Heart left ventricle (tissue), 16 donors: ENCODE results near the gene KLHL29. TPM values are rescaled to one million over a fixed set of nuclear protein-coding genes. Genes with fewer than 3 reads are reported as not detected.

Source experiments
- ATAC-seq, 4 donors: fragments of 200-7000 bp; cut with Tn5 transposase; one replicate each; pipeline ENCODE4 v1.9.1; 2020 to 2022; ENCODE audit warnings: moderate library complexity in 4 of 4, mild to moderate bottlenecking in 3 of 4, moderate number of reproducible peaks in 1 of 4
- DNase-seq, 5 donors: peaks; one replicate each; pipeline ENCODE4 v3.0.0-alpha.2; 2020
- H3K27ac ChIP-seq, 12 donors: fragments of 200-600 bp; sonication (generic) in 4 of 12; one replicate each; pipeline versions ENCODE4 v1.5.0 to v1.8.0; 2016 to 2022; ENCODE audit warnings: mild to moderate bottlenecking in 2 of 12
- H3K27me3 ChIP-seq, 9 donors: fragments of 200-600 bp; sonication (generic) in 2 of 9; one replicate each; pipeline versions ENCODE4 v1.5.1 to v1.8.0; 2016 to 2022; ENCODE audit warnings: mild to moderate bottlenecking in 3 of 9
- H3K36me3 ChIP-seq, 9 donors: fragments of 200-600 bp; sonication (generic) in 2 of 9; one replicate each; pipeline versions ENCODE4 v1.5.0 to v1.8.0; 2018 to 2022; ENCODE audit warnings: mild to moderate bottlenecking in 2 of 9
- H3K4me1 ChIP-seq, 12 donors: fragments of 200-600 bp; sonication (generic) in 4 of 12; one replicate each; pipeline versions ENCODE4 v1.5.0 to v1.8.0; 2016 to 2022; ENCODE audit warnings: mild to moderate bottlenecking in 3 of 12
- H3K4me3 ChIP-seq, 12 donors: fragments of 200-600 bp; sonication (generic) in 4 of 12; one replicate each; pipeline versions ENCODE4 v1.5.0 to v1.8.0; 2017 to 2022; ENCODE audit warnings: mild to moderate bottlenecking in 9 of 12, moderate library complexity in 4 of 12
- H3K9me3 ChIP-seq, 12 donors: fragments of 200-600 bp; sonication (generic) in 4 of 12; one replicate each; pipeline versions ENCODE4 v1.5.0 to v1.8.0; 2016 to 2022; ENCODE audit warnings: mild to moderate bottlenecking in 1 of 12
- CTCF ChIP-seq, 12 donors: fragments of 200-600 bp; sonication (generic) in 4 of 12; IDR thresholded peaks; one replicate each; pipeline versions ENCODE4 v1.5.0 to v1.8.0; 2018 to 2022; ENCODE audit warnings: antibody characterized with exemption in 12 of 12, mild to moderate bottlenecking in 5 of 12
- POLR2A ChIP-seq, 2 donors: fragments of 450-650 bp; IDR thresholded peaks; one replicate each; pipeline ENCODE4 v1.6.1; 2017; ENCODE audit warnings: antibody characterized with exemption in 2 of 2, mild to moderate bottlenecking in 2 of 2, moderate library complexity in 2 of 2
- WGBS, 4 donors: extraction: QIAGEN DNeasy Blood & Tissue Kit in 2 of 4; methylation state at CpG; one replicate each; pipeline versions ENCODE4 v1.1.5 to v1.1.7; 2013 to 2018; 5-methylcytosine and 5-hydroxymethylcytosine counted together
- intact Hi-C, 10 donors: fragments of 100-400 bp; cut with DNase I; formaldehyde crosslinking; loops; one replicate each; pipeline versions ENCODE4 v1.11.1 to v1.14.2; 2022
- polyA plus RNA-seq, 2 donors: library from polyadenylated mRNA; stranded (reverse); fragments of 200-250 nt; gene quantifications; one replicate each; pipeline ENCODE4 v1.2.3, GENCODE V29; 2013
- total RNA-seq, 9 donors: library from RNA; depleted of rRNA in 2 of 9; stranded (reverse); fragments of >200 nt in 2 of 9; fragmentation: NEBNext Ultra II Directional in 3 of 9; extraction: Animal tissue kit (Norgen Biotek cat#: 25700) in 3 of 9; gene quantifications; one replicate each; pipeline versions ENCODE4 v1.1.0 to v1.2.4, GENCODE V29; 2016 to 2023
- donor health status: ischemic (EF 13 %, LVEDD 7.1; RV severe dilation, severe dysfunction).
- donor health status: healthy with polysubstance abuse.
- donor health status: DM: no; HTN: yes; CAD: no.
- donor health status: DM: no; HTN: no; CAD: no.
- donor health status: ischemic (EF 25% LVEDD 6.9; RV normal size, moderate dysfunction).
- donor health status: ischemic (EF 25% LVEDD 5.7; RV mildly dilated, moderate dysfunction).
- donor health status: healthy.
- donor health status: DM: yes; HTN: yes; CAD: no.
- donor health status: ischemic (EF 35%, LVEDD 5.7; RV mildly dilated, moderate dysfunction).
- donor health status: nonischemic (EF 11% LVEDD 7.7; RV severe dilation, severe dysfunction).
- donor health status: DM: yes; HTN: yes; CAD: no.
- donor health status: PGD.
- donor health status: ischemic (EF 29% LVEDD 5.4; RV normal size, mild dysfunction).
- donor health status: nonischemic (EF 23%, LVEDD 6.1; RV moderate dilation, normal function).

Gene KLHL29
- total and polyA plus RNA-seq, 11 donors = 0.74 to 2.7 (median 1.1) TPM

- no peak overlapping the region for H3K27ac ChIP-seq
- intact Hi-C loops = no loop called here
- H3K4me3 ChIP-seq = no peak overlapping the region
- no peaks in the 10 kb centered on the region for H3K9me3 ChIP-seq
- no peak for TF ChIP-seq POLR2A (IDR thresholded peaks at IDR 0.05)
- TF ChIP-seq CTCF (IDR thresholded peaks at IDR 0.05) = no peak
- H3K27me3 ChIP-seq = peaks cover 0 to 4% (median 0%) of the 10 kb centered on the region in 9 donors
- DNase-seq = peak in 2 of 5 donors; percentile 13 to 54
- 80 to 84% (median 81%) methylated on average over 11 of the region's 11 CpGs for WGBS, 4 donors
- ATAC-seq = no peak
- peaks cover 0 to 17% (median 7%) of the 10 kb centered on the region in 12 donors for H3K4me1 ChIP-seq
- no peaks in the 10 kb centered on the region for H3K36me3 ChIP-seq
Observed at GRCh38 chr2:23661276-23662050, 276.5 kb downstream of the KLHL29 start.

- 79 to 97% (median 91%) methylated on average over 6 of the region's 6 CpGs for WGBS, 4 donors
- Histone ChIP-seq H3K36me3 (no peaks in the 10 kb centered on the region), H3K4me3 (no peak overlapping the region), H3K27me3 (peaks cover 0 to 4% (median 0%) of the 10 kb centered on the region in 9 donors), H3K4me1 (peaks cover 0 to 13% (median 5%) of the 10 kb centered on the region in 12 donors), H3K27ac (peak overlapping the region in 1 of 12 donors; percentile 29), H3K9me3 (no peaks in the 10 kb centered on the region)
- no peak for TF ChIP-seq POLR2A (IDR thresholded peaks at IDR 0.05)
- TF ChIP-seq CTCF (IDR thresholded peaks at IDR 0.05) = no peak
- ATAC-seq = no peak
- peak in 2 of 5 donors; percentile 17 to 36 for DNase-seq
- intact Hi-C loops = no loop called here
Observed at GRCh38 chr2:23662466-23662865, 277.5 kb downstream of the KLHL29 start.

- TF ChIP-seq CTCF (IDR thresholded peaks at IDR 0.05) (no peak), POLR2A (IDR thresholded peaks at IDR 0.05) (no peak)
- H3K4me1 ChIP-seq = peaks cover 0 to 13% (median 5%) of the 10 kb centered on the region in 12 donors
- ATAC-seq (peak in 3 of 4 donors; percentile 40 to 70 (median 63)), DNase-seq (peak in 3 of 5 donors; percentile 37 to 58 (median 50))
- peak overlapping the region in 2 of 12 donors; percentile 29 to 36 for H3K27ac ChIP-seq
- peak overlapping the region in 9 of 12 donors; percentile 29 to 53 (median 38) for H3K4me3 ChIP-seq
- 27 to 48% (median 35%) methylated on average over 26 to 46 of the region's 46 CpGs for WGBS, 4 donors
- H3K27me3 ChIP-seq = peaks cover 0 to 4% (median 0%) of the 10 kb centered on the region in 9 donors
- intact Hi-C loops = no loop called here
- H3K9me3 ChIP-seq = no peaks in the 10 kb centered on the region
- H3K36me3 ChIP-seq = no peaks in the 10 kb centered on the region
Observed at GRCh38 chr2:23662941-23663920, 278.3 kb downstream of the KLHL29 start.
